Tibial artery (tissue), 4 donors: ENCODE measurements around the gene CUX1.

ENCODE experiments used
- DNase-seq, 2 donors: peaks; one replicate each; pipeline ENCODE4 v3.0.0-alpha.2; 2019
- H3K27ac ChIP-seq, 2 donors: fragments of 200-600 bp; sonication (generic) in 1 of 2; 1 replicate in 1 of 2; 2 replicates in 1 of 2; pipeline ENCODE4 v1.5.1; 2018 to 2019; ENCODE audit warnings: mild to moderate bottlenecking in 1 of 2
- H3K27me3 ChIP-seq, 2 donors: fragments of 200-600 bp; sonication (generic) in 1 of 2; one replicate each; pipeline versions ENCODE4 v1.5.1 to v1.6.0; 2016 to 2019
- H3K36me3 ChIP-seq, 3 donors: fragments of 200-600 bp; sonication (generic) in 2 of 3; one replicate each; pipeline ENCODE4 v1.5.1; 2016 to 2019; ENCODE audit warnings: mild to moderate bottlenecking in 2 of 3
- H3K4me1 ChIP-seq, 4 donors: fragments of 200-600 bp; sonication (generic) in 2 of 4; 1 replicate in 3 of 4; 2 replicates in 1 of 4; pipeline ENCODE4 v1.5.1; 2016 to 2019
- H3K4me3 ChIP-seq, 2 donors: fragments of 200-600 bp; sonication (generic) in 1 of 2; 1 replicate in 1 of 2; 2 replicates in 1 of 2; pipeline ENCODE4 v1.5.1; 2018 to 2019; ENCODE audit warnings: mild to moderate bottlenecking in 2 of 2
- H3K9me3 ChIP-seq, 3 donors: fragments of 200-600 bp; sonication (generic) in 1 of 3; one replicate each; pipeline ENCODE4 v1.5.1; 2016 to 2019
- intact Hi-C: fragments of 100-400 bp; cut with DNase I; formaldehyde crosslinking; loops from one replicate; pipeline ENCODE4 v1.15.0; 2023; ENCODE audit warnings: low total_unique reads
- TF ChIP-seq, protein P1 (sequence below), 2 experiments: fragments of 200-600 bp in 1 of 2; fragments of 450-650 bp in 1 of 2; IDR thresholded peaks; one replicate each; pipeline ENCODE4 v1.5.1; 2017 to 2019; ENCODE audit warnings: antibody characterized with exemption in 2 of 2, mild to moderate bottlenecking in 1 of 2, moderate library complexity in 1 of 2

Gene CUX1

GRCh38 chr7:102061981-102062390 is 244.6 kb downstream of the CUX1 start:
- intact Hi-C loops: no loop called here

GRCh38 chr7:102063690-102064180 is 246.3 kb downstream of the CUX1 start:
- no peak for DNase-seq
- Histone ChIP-seq H3K27ac (no peak overlapping the region), H3K4me3 (no peak overlapping the region)

More at GRCh38 chr7:102061981-102062390, 244.6 kb downstream of the CUX1 start:
- TF ChIP-seq, protein P1, sequence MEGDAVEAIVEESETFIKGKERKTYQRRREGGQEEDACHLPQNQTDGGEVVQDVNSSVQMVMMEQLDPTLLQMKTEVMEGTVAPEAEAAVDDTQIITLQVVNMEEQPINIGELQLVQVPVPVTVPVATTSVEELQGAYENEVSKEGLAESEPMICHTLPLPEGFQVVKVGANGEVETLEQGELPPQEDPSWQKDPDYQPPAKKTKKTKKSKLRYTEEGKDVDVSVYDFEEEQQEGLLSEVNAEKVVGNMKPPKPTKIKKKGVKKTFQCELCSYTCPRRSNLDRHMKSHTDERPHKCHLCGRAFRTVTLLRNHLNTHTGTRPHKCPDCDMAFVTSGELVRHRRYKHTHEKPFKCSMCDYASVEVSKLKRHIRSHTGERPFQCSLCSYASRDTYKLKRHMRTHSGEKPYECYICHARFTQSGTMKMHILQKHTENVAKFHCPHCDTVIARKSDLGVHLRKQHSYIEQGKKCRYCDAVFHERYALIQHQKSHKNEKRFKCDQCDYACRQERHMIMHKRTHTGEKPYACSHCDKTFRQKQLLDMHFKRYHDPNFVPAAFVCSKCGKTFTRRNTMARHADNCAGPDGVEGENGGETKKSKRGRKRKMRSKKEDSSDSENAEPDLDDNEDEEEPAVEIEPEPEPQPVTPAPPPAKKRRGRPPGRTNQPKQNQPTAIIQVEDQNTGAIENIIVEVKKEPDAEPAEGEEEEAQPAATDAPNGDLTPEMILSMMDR (IDR thresholded peaks at IDR 0.05): no peak
- Histone ChIP-seq H3K4me1 (no peaks in the 10 kb centered on the region), H3K36me3 (no peaks in the 10 kb centered on the region), H3K27ac (no peak overlapping the region), H3K9me3 (no peaks in the 10 kb centered on the region), H3K27me3 (no peaks in the 10 kb centered on the region), H3K4me3 (no peak overlapping the region)
- peak in 1 of 2 donors; percentile 69 for DNase-seq

DNA sequence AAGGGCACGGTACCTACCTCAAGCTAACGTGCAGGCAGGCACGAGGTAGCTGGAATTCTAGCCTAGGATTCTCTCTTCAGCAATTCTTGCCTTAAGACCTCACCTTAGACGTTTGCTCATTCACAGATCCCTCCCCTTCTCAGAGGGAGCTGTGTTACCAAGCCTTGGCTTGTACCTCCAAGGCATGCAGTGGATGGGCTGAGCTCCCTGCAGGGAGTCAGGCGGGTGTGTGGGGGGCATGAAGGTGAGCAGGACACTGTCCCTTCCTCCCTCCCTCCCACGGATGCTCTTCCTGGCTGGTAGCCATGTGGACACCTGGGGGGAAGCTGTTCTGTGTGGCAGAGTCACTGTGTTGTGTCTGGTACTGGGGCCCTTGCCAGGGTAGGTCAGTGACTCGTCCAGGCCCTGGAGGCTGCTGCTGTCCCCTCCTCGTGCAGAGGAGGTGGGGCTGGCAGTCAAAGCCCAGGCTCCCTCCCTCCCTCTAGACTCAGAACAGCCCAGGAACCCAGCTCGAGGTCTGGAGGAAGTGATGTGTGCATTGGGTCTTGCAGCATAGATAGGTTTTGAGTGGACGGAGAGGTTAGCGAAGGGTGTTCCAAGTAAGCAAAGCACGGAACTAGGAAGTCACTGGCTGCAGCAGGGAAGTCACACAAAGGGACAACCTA is 247.1 kb downstream of the CUX1 start:
- no peak for DNase-seq

More at GRCh38 chr7:102063690-102064180, 246.3 kb downstream of the CUX1 start:
- TF ChIP-seq, protein P1 (IDR thresholded peaks at IDR 0.05): no peak
- Histone ChIP-seq H3K36me3 (peaks cover 0 to 3% (median 0%) of the 10 kb centered on the region in 3 donors), H3K9me3 (no peaks in the 10 kb centered on the region), H3K27me3 (no peaks in the 10 kb centered on the region), H3K4me1 (no peaks in the 10 kb centered on the region)
- intact Hi-C loops: no loop called here

DNA sequence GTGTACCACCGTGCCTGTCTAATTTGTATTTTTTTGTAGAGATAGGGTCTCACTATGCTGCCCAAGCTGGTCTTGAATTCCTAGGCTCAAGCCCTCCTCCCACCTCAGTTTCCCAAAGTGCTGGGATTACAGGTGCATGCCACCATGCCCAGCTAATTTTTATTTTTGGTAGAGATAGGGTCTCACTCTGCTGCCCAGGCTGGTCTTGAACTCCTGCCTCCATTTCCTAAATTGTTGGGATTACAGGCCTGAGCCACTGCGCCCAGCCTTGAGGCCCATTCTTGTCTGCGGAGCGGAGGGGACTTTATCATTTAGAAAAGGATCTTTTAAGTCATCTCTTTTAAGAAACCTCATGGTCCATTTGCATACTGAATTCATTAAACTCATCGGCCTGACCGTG is 247.8 kb downstream of the CUX1 start:
- no peak for DNase-seq
- Histone ChIP-seq H3K9me3 (no peaks in the 10 kb centered on the region), H3K4me3 (no peak overlapping the region), H3K27me3 (no peaks in the 10 kb centered on the region), H3K27ac (no peak overlapping the region), H3K36me3 (peaks cover 0 to 3% (median 2%) of the 10 kb centered on the region in 3 donors), H3K4me1 (no peaks in the 10 kb centered on the region)
- TF ChIP-seq, protein P1 (IDR thresholded peaks at IDR 0.05): no peak
- intact Hi-C loops: no loop called here

More for the DNA sequence above, 247.1 kb downstream of the CUX1 start:
- intact Hi-C loops: no loop called here
- TF ChIP-seq, protein P1 (IDR thresholded peaks at IDR 0.05): no peak
- Histone ChIP-seq H3K27me3 (no peaks in the 10 kb centered on the region), H3K27ac (no peak overlapping the region), H3K9me3 (no peaks in the 10 kb centered on the region), H3K4me3 (no peak overlapping the region), H3K4me1 (no peaks in the 10 kb centered on the region), H3K36me3 (peaks cover 0 to 3% (median 0%) of the 10 kb centered on the region in 3 donors)

GRCh38 chr7:102066476-102066875 is 249.1 kb downstream of the CUX1 start:
- Histone ChIP-seq H3K36me3 (peaks cover 8 to 14% (median 13%) of the 10 kb centered on the region in 3 donors), H3K27ac (no peak overlapping the region), H3K4me3 (no peak overlapping the region), H3K27me3 (no peaks in the 10 kb centered on the region), H3K9me3 (no peaks in the 10 kb centered on the region), H3K4me1 (no peaks in the 10 kb centered on the region)
- intact Hi-C loops: no loop called here
- DNase-seq: no peak
- TF ChIP-seq, protein P1 (IDR thresholded peaks at IDR 0.05): no peak
